Trophoblast cell (in vitro differentiated cells and primary cell): ENCODE results near the gene ING4.

Experiments used
- DNase-seq, 2 donors: peaks; one replicate each; pipeline ENCODE4 v3.0.0-alpha.2; 2016
- H2AFZ ChIP-seq: 2 replicates; pipeline ENCODE4 v1.6.1; 2013; ENCODE audit warnings: low read length, moderate library complexity, mild to moderate bottlenecking; ENCODE audit not compliant: insufficient read depth, poor library complexity
- H2AK5ac ChIP-seq: 2 replicates; pipeline ENCODE4 v1.6.1; 2013; ENCODE audit warnings: mild to moderate bottlenecking, low read length
- H2BK120ac ChIP-seq: 2 replicates; pipeline ENCODE4 v1.6.1; 2013; ENCODE audit warnings: low read length, mild to moderate bottlenecking, moderate library complexity; ENCODE audit not compliant: insufficient read depth, poor library complexity
- H2BK12ac ChIP-seq: 2 replicates; pipeline ENCODE4 v1.6.1; 2013; ENCODE audit warnings: mild to moderate bottlenecking, low read length, moderate library complexity
- H2BK5ac ChIP-seq: 2 replicates; pipeline ENCODE4 v1.6.1; 2013; ENCODE audit warnings: low read length, low read depth, moderate library complexity, mild to moderate bottlenecking; ENCODE audit not compliant: poor library complexity
- H3K14ac ChIP-seq: 2 replicates; pipeline ENCODE4 v1.6.1; 2013; ENCODE audit warnings: mild to moderate bottlenecking, low read length
- H3K18ac ChIP-seq: 2 replicates; pipeline ENCODE4 v1.6.1; 2013; ENCODE audit warnings: mild to moderate bottlenecking, low read length
- H3K23ac ChIP-seq: 2 replicates; pipeline ENCODE4 v1.6.1; 2013; ENCODE audit warnings: low read length
- H3K27ac ChIP-seq: 2 replicates; pipeline ENCODE4 v1.5.1; 2013; ENCODE audit warnings: low read depth, mild to moderate bottlenecking, inconsistent platforms, low read length, moderate library complexity
- H3K27me3 ChIP-seq: 2 replicates; pipeline ENCODE4 v1.6.1; 2013; ENCODE audit warnings: inconsistent platforms, mild to moderate bottlenecking, low read length, moderate library complexity; ENCODE audit not compliant: insufficient read depth
- H3K36me3 ChIP-seq, 2 experiments: 1 replicate in 1 of 2; 2 replicates in 1 of 2; pipeline ENCODE4 v1.6.1; 2013; ENCODE audit warnings: low read length in 2 of 2, mild to moderate bottlenecking in 2 of 2, moderate library complexity in 1 of 2; ENCODE audit not compliant: insufficient read depth in 2 of 2, control insufficient read depth in 1 of 2
- H3K4ac ChIP-seq: 2 replicates; pipeline ENCODE4 v1.6.1; 2013; ENCODE audit warnings: low read depth, mild to moderate bottlenecking, low read length, moderate library complexity
- H3K4me1 ChIP-seq, 2 experiments: 1 replicate in 1 of 2; 2 replicates in 1 of 2; pipeline ENCODE4 v1.6.1; 2013; ENCODE audit warnings: low read length in 2 of 2, mild to moderate bottlenecking in 2 of 2, moderate library complexity in 1 of 2; ENCODE audit not compliant: insufficient read depth in 2 of 2, control insufficient read depth in 1 of 2
- H3K4me2 ChIP-seq: 2 replicates; pipeline ENCODE4 v1.6.1; 2013; ENCODE audit warnings: inconsistent platforms, mild to moderate bottlenecking, low read length, moderate library complexity
- H3K4me3 ChIP-seq: 2 replicates; pipeline ENCODE4 v1.5.1; 2013; ENCODE audit warnings: mild to moderate bottlenecking, low read depth, low read length, inconsistent platforms
- H3K79me1 ChIP-seq: one replicate; pipeline ENCODE4 v1.6.1; 2013; ENCODE audit warnings: low read length
- H3K79me2 ChIP-seq: 2 replicates; pipeline ENCODE4 v1.6.1; 2013; ENCODE audit warnings: low read length, mild to moderate bottlenecking; ENCODE audit not compliant: control insufficient read depth, insufficient read depth, poor library complexity
- H3K9ac ChIP-seq: 2 replicates; pipeline ENCODE4 v1.6.1; 2013; ENCODE audit warnings: mild to moderate bottlenecking, low read length
- H3K9me3 ChIP-seq: 2 replicates; pipeline ENCODE4 v1.6.1; 2013; ENCODE audit warnings: low read depth, mild to moderate bottlenecking, control low read depth, inconsistent platforms, low read length; ENCODE audit not compliant: insufficient read depth
- H4K12ac ChIP-seq: 2 replicates; pipeline ENCODE4 v1.6.1; 2013; ENCODE audit warnings: low read depth, mild to moderate bottlenecking, low read length, moderate library complexity
- H4K8ac ChIP-seq: 2 replicates; pipeline ENCODE4 v1.6.1; 2013; ENCODE audit warnings: low read depth, mild to moderate bottlenecking, low read length, moderate library complexity
- H4K91ac ChIP-seq: one replicate; pipeline ENCODE4 v1.6.1; 2013; ENCODE audit warnings: low read depth, mild to moderate bottlenecking, low read length, moderate library complexity
- WGBS: extraction: QIAGEN DNeasy Blood & Tissue Kit; methylation state at CpG from one replicate; pipeline ENCODE4 v1.1.7; 2013; ENCODE audit warnings: missing lambda C conversion rate; ENCODE audit not compliant: insufficient read length, insufficient coverage; ENCODE audit errors: extremely low coverage; 5-methylcytosine and 5-hydroxymethylcytosine counted together

The ING4 gene

GRCh38 chr12:6640497-6640896, 22.4 kb downstream of the ING4 start:
- H2BK12ac ChIP-seq = no peak overlapping the region
- no peaks in the 10 kb centered on the region for H3K36me3 ChIP-seq
- no peak overlapping the region for H3K4me2 ChIP-seq
- H3K4ac ChIP-seq = no peak overlapping the region
- H3K79me1 ChIP-seq = no peaks in the 10 kb centered on the region
- H3K9me3 ChIP-seq = peaks cover 3% of the 10 kb centered on the region
- H3K4me1 ChIP-seq = peaks cover 8% of the 10 kb centered on the region in 2 experiments
- no peak overlapping the region for H2AK5ac ChIP-seq
- H3K27ac ChIP-seq = no peak overlapping the region
- no peak for DNase-seq
- no peak overlapping the region for H3K9ac ChIP-seq
- H3K18ac ChIP-seq = no peak overlapping the region
- no peak overlapping the region for H2BK5ac ChIP-seq
- no peaks in the 10 kb centered on the region for H3K27me3 ChIP-seq
- H3K4me3 ChIP-seq = no peak overlapping the region
- no peaks in the 10 kb centered on the region for H3K79me2 ChIP-seq
- H2AFZ ChIP-seq = no peak overlapping the region
- H2BK120ac ChIP-seq = no peak overlapping the region
- no peak overlapping the region for H4K91ac ChIP-seq
- no peak overlapping the region for H4K12ac ChIP-seq
- H4K8ac ChIP-seq = no peak overlapping the region
- WGBS = no CpG with 5 or more reads among the region's 4 CpGs
- H3K23ac ChIP-seq = no peak overlapping the region
- H3K14ac ChIP-seq = no peak overlapping the region

- H3K79me2 ChIP-seq = no peaks in the 10 kb centered on the region
- H3K9me3 ChIP-seq = peaks cover 3% of the 10 kb centered on the region
- H4K8ac ChIP-seq = no peak overlapping the region
- H3K9ac ChIP-seq = no peak overlapping the region
- H2BK12ac ChIP-seq = no peak overlapping the region
- no peak overlapping the region for H3K4ac ChIP-seq
- no peak overlapping the region for H4K12ac ChIP-seq
- no peak overlapping the region for H3K4me2 ChIP-seq
- no CpG with 5 or more reads among the region's 11 CpGs for WGBS
- no peaks in the 10 kb centered on the region for H3K79me1 ChIP-seq
- peaks cover 8 to 10% of the 10 kb centered on the region in 2 experiments for H3K4me1 ChIP-seq
- H3K4me3 ChIP-seq = no peak overlapping the region
- no peak overlapping the region for H2BK5ac ChIP-seq
- no peak overlapping the region for H3K23ac ChIP-seq
- no peak overlapping the region for H3K27ac ChIP-seq
- H3K14ac ChIP-seq = no peak overlapping the region
- no peak overlapping the region for H2BK120ac ChIP-seq
- no peak for DNase-seq
- H2AFZ ChIP-seq = no peak overlapping the region
- H4K91ac ChIP-seq = no peak overlapping the region
- H3K27me3 ChIP-seq = no peaks in the 10 kb centered on the region
- no peaks in the 10 kb centered on the region for H3K36me3 ChIP-seq
- no peak overlapping the region for H2AK5ac ChIP-seq
- no peak overlapping the region for H3K18ac ChIP-seq
Observed at GRCh38 chr12:6639151-6639801, 23.6 kb downstream of the ING4 start.

GRCh38 chr12:6638305-6638704, 24.6 kb downstream of the ING4 start:
- no CpG with 5 or more reads among the region's 9 CpGs for WGBS
- no peaks in the 10 kb centered on the region for H3K79me2 ChIP-seq
- H3K14ac ChIP-seq = no peak overlapping the region
- peaks cover 8 to 10% of the 10 kb centered on the region in 2 experiments for H3K4me1 ChIP-seq
- no peaks in the 10 kb centered on the region for H3K36me3 ChIP-seq
- no peak overlapping the region for H3K4ac ChIP-seq
- H2BK120ac ChIP-seq = no peak overlapping the region
- H2BK5ac ChIP-seq = no peak overlapping the region
- H2BK12ac ChIP-seq = no peak overlapping the region
- no peaks in the 10 kb centered on the region for H3K27me3 ChIP-seq
- no peak overlapping the region for H3K4me2 ChIP-seq
- peaks cover under 1% of the 10 kb centered on the region for H3K9me3 ChIP-seq
- H3K79me1 ChIP-seq = no peaks in the 10 kb centered on the region
- no peak overlapping the region for H2AFZ ChIP-seq
- H3K23ac ChIP-seq = no peak overlapping the region
- no peak overlapping the region for H3K27ac ChIP-seq
- no peak for DNase-seq
- H4K91ac ChIP-seq = no peak overlapping the region
- no peak overlapping the region for H2AK5ac ChIP-seq
- H4K8ac ChIP-seq = no peak overlapping the region
- no peak overlapping the region for H3K4me3 ChIP-seq
- H3K18ac ChIP-seq = no peak overlapping the region
- H4K12ac ChIP-seq = no peak overlapping the region
- no peak overlapping the region for H3K9ac ChIP-seq

- H4K8ac ChIP-seq = no peak within 1 kb of the TSS
- no peak within 1 kb of the TSS for H2AK5ac ChIP-seq
- H3K79me1 ChIP-seq = no peaks in the 10 kb centered on the region
- H2AFZ ChIP-seq = no peak within 1 kb of the TSS
- peaks cover 17 to 18% of the 10 kb centered on the region in 2 experiments for H3K4me1 ChIP-seq
- no peak within 1 kb of the TSS for H4K12ac ChIP-seq
- WGBS = no CpG with 5 or more reads among the region's 18 CpGs
- H3K36me3 ChIP-seq = no peaks in the 10 kb centered on the region
- H2BK5ac ChIP-seq = no peak within 1 kb of the TSS
- no peak within 1 kb of the TSS for H3K14ac ChIP-seq
- no peak within 1 kb of the TSS for H3K18ac ChIP-seq
- H3K23ac ChIP-seq = no peak within 1 kb of the TSS
- no peaks in the 10 kb centered on the region for H3K9me3 ChIP-seq
- H2BK12ac ChIP-seq = no peak within 1 kb of the TSS
- H3K27me3 ChIP-seq = no peaks in the 10 kb centered on the region
- H3K79me2 ChIP-seq = no peaks in the 10 kb centered on the region
- H3K4ac ChIP-seq = no peak within 1 kb of the TSS
- no peak within 1 kb of the TSS for H2BK120ac ChIP-seq
- H3K27ac ChIP-seq = no peak within 1 kb of the TSS
- H3K9ac ChIP-seq = no peak within 1 kb of the TSS
- H4K91ac ChIP-seq = no peak within 1 kb of the TSS
- no peak for DNase-seq
- H3K4me3 ChIP-seq = no peak within 1 kb of the TSS
- H3K4me2 ChIP-seq = no peak within 1 kb of the TSS
Observed at GRCh38 chr12:6635856-6636531, 26.9 kb downstream of the ING4 start, which contains the start of gene LPAR5. LPAR5 (minus strand) TSS chr12:6635959; CDS start chr12:6621248, 14,711 bp downstream.
